Peyer's patch (tissue), 4 donors: Measurements from ENCODE around the gene DOCK4.

Experiments
- CTCF ChIP-seq, 6 experiments: fragments of 450-650 bp in 4 of 6; fragments of 200-600 bp in 2 of 6; sonication (generic) in 1 of 6; IDR thresholded peaks; one replicate each; pipeline ENCODE4 v1.5.1; 2017 to 2019; ENCODE audit warnings: antibody characterized with exemption in 6 of 6, mild to moderate bottlenecking in 3 of 6, moderate library complexity in 1 of 6
- POLR2A ChIP-seq, 2 donors: fragments of 450-650 bp; IDR thresholded peaks; one replicate each; pipeline ENCODE4 v1.5.1; 2017; ENCODE audit warnings: antibody characterized with exemption in 2 of 2, mild to moderate bottlenecking in 2 of 2, moderate library complexity in 2 of 2

- TF ChIP-seq POLR2A (IDR thresholded peaks at IDR 0.05) (no peak), CTCF (IDR thresholded peaks at IDR 0.05) (no peak)
Measured at GRCh38 chr7:112157072-112157471, 49.1 kb downstream of the DOCK4 start.
